ACC112 (cell line): ENCODE measurements around the gene STX8.

Experiments used
- H2AFZ ChIP-seq: fragments of 200-600 bp; sonication (generic); one replicate; pipeline ENCODE4 v1.6.0; 2017; ENCODE audit warnings: antibody characterized with exemption, low read length; ENCODE audit not compliant: unreplicated experiment
- H3K27ac ChIP-seq: fragments of 200-600 bp; sonication (generic); 2 replicates; pipeline ENCODE4 v1.5.1; 2014; ENCODE audit warnings: low read depth, mild to moderate bottlenecking, antibody characterized with exemption, low read length, moderate library complexity
- H3K27me3 ChIP-seq: fragments of 200-600 bp; sonication (generic); 2 replicates; pipeline ENCODE4 v1.6.1; 2014; ENCODE audit warnings: mild to moderate bottlenecking, antibody characterized with exemption, low read length, moderate library complexity, mixed read lengths; ENCODE audit not compliant: insufficient read depth
- H3K36me3 ChIP-seq: fragments of 200-600 bp; sonication (generic); 2 replicates; pipeline ENCODE4 v1.6.1; 2016; ENCODE audit warnings: mild to moderate bottlenecking, antibody characterized with exemption, low read length, moderate library complexity, mixed read lengths; ENCODE audit not compliant: insufficient read depth
- H3K4me1 ChIP-seq: fragments of 200-600 bp; sonication (generic); one replicate; pipeline ENCODE4 v1.6.1; 2016; ENCODE audit warnings: low read length, mixed read lengths; ENCODE audit not compliant: insufficient read depth, unreplicated experiment, control insufficient read depth
- H3K4me3 ChIP-seq: fragments of 200-600 bp; sonication (generic); 2 replicates; pipeline ENCODE4 v1.5.1; 2014; ENCODE audit warnings: mild to moderate bottlenecking, low read depth, low read length
- H3K79me2 ChIP-seq: fragments of 200-600 bp; sonication (generic); one replicate; pipeline ENCODE4 v1.6.0; 2016; ENCODE audit warnings: low read length; ENCODE audit not compliant: control insufficient read depth, unreplicated experiment, insufficient read depth

The STX8 gene

DNA sequence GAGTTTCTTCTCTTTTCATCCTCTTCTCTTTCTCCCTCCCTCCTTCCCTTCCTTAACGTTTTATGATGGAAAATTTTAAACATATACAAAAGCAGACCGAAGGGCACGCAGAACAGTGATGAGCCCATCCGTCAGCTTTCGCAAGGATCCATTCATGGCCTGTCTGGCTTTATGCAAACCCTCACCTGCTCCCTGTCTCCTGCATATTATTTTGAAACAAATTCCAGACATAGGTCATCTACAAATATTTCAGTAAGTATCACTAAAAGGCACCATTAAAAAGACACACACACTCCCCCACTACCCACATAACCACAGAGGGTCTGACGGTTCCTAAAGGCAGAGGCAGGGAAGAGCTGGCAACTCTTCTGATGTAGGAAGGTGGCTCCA lies 319.3 kb downstream of the STX8 start:
- H3K36me3 ChIP-seq: no peaks in the 10 kb centered on the region
- H3K27ac ChIP-seq: no peak overlapping the region
- no peak overlapping the region for H2AFZ ChIP-seq
- no peaks in the 10 kb centered on the region for H3K27me3 ChIP-seq
- H3K79me2 ChIP-seq: no peaks in the 10 kb centered on the region
- H3K4me3 ChIP-seq: no peak overlapping the region
- no peaks in the 10 kb centered on the region for H3K4me1 ChIP-seq

DNA sequence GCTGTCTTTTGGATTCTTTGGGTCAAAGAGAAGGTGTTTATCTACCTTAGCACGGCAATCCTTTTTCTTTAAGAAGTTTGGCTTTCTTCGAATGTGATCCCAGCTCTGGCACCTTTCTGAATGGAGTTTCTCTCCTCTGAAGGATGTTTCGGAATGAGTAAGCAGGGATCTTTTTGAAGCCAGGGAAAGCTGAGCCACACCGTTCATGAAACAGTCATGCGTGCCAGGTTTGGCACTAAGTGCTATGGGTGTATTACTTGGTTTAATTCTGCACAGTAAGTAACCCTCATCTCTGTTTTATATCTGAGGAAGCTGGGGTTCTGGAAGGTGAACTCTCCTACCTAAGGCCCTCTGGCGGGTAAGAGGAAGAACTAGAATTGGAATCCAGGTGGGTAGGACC lies 319.8 kb downstream of the STX8 start:
- Histone ChIP-seq H3K27ac (no peak overlapping the region), H3K4me3 (no peak overlapping the region), H3K4me1 (no peaks in the 10 kb centered on the region), H3K79me2 (no peaks in the 10 kb centered on the region), H3K36me3 (no peaks in the 10 kb centered on the region), H3K27me3 (no peaks in the 10 kb centered on the region), H2AFZ (no peak overlapping the region)

GRCh38 chr17:9254841-9255240 lies 320.8 kb downstream of the STX8 start:
- Histone ChIP-seq H3K79me2 (no peaks in the 10 kb centered on the region), H3K36me3 (no peaks in the 10 kb centered on the region), H3K4me3 (no peak overlapping the region), H3K27ac (no peak overlapping the region), H3K4me1 (no peaks in the 10 kb centered on the region), H3K27me3 (no peaks in the 10 kb centered on the region), H2AFZ (no peak overlapping the region)

- no peak overlapping the region for H3K4me3 ChIP-seq
- no peaks in the 10 kb centered on the region for H3K79me2 ChIP-seq
- no peaks in the 10 kb centered on the region for H3K36me3 ChIP-seq
- H3K27me3 ChIP-seq: no peaks in the 10 kb centered on the region
- H2AFZ ChIP-seq: no peak overlapping the region
- no peaks in the 10 kb centered on the region for H3K4me1 ChIP-seq
- no peak overlapping the region for H3K27ac ChIP-seq
Measured at GRCh38 chr17:9253308-9253707, 322.3 kb downstream of the STX8 start.

DNA sequence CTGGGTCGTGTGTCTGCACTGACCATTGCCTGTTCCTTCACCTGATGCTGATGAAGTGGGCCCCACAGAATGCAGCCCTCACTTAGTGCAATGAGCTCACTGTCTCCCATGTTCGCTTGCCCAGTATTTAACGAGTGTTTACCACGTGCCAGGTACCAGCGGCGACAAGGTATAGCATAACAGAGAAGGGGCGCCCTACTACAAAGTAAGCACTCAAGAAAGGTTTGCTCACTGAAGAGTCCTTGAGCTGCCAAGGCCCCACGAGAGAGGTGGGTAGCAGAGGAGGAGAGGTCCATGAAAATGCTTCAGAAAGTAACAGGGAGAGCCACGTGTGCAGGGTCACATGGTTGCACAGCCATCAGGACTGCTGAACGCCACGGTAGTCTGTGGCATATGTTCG lies 324.3 kb downstream of the STX8 start:
- no peaks in the 10 kb centered on the region for H3K36me3 ChIP-seq
- H3K4me3 ChIP-seq: no peak overlapping the region

GRCh38 chr17:9249245-9249953 lies 326.2 kb downstream of the STX8 start:
- Histone ChIP-seq H3K4me1 (no peaks in the 10 kb centered on the region), H2AFZ (no peak overlapping the region), H3K79me2 (no peaks in the 10 kb centered on the region), H3K36me3 (no peaks in the 10 kb centered on the region), H3K27me3 (no peaks in the 10 kb centered on the region), H3K27ac (no peak overlapping the region), H3K4me3 (no peak overlapping the region)

More for the DNA sequence above, 324.3 kb downstream of the STX8 start:
- Histone ChIP-seq H2AFZ (no peak overlapping the region), H3K27ac (no peak overlapping the region), H3K79me2 (no peaks in the 10 kb centered on the region), H3K4me1 (no peaks in the 10 kb centered on the region), H3K27me3 (no peaks in the 10 kb centered on the region)

- H2AFZ ChIP-seq: no peak overlapping the region
- H3K4me1 ChIP-seq: no peaks in the 10 kb centered on the region
- no peaks in the 10 kb centered on the region for H3K36me3 ChIP-seq
- H3K4me3 ChIP-seq: no peak overlapping the region
- no peaks in the 10 kb centered on the region for H3K79me2 ChIP-seq
- H3K27ac ChIP-seq: no peak overlapping the region
- no peaks in the 10 kb centered on the region for H3K27me3 ChIP-seq
Measured at GRCh38 chr17:9247401-9247938, 328.1 kb downstream of the STX8 start.

DNA sequence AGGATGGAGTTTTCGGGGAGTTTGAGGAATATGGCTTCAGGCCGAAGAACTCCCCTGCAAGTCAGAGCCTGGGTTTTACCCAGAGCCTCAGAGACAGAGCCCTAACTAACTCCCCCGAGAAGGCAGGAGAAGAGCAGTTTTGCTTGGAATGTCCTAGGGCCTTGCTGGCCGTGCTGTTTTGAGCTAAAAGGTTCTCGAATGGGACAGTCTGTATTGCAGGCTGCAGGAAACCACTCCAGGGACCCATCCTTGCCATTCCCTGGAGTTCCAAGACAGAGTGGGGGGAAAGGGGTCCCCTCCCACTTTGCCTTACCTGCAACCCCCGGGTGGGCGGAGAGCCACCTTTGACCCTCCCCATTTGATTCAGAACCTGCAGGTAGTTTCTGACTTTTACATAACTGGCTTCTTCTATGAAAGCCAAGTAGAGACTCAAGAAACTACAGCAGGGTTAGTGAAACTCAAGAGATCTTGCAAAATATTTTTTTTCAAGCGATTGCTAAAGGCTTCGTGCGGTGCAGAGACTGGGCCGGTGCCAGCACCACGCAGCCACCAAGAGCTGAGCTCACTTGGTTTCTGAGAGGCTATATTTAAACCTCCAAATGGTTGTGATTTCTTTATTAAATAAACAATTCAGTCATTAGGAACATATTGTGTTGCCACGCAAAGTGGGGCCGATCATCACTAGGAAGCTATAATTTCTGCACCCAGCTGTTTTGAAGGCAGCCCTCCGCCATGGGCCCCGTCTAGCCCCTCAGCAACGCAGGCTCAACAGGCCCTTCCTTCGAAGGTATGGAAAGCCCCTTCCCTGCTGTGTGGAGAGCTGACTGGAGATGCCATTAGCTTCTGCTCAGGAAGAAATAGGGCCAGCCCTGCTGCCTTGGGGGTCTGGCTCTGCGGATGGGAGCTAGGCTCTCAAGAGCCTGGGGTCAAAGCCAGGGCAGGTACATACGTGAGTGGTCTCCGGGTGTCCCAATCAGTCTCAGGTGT lies 331.3 kb downstream of the STX8 start:
- no peaks in the 10 kb centered on the region for H3K36me3 ChIP-seq
- peaks cover 10% of the 10 kb centered on the region for H3K4me1 ChIP-seq
- H3K79me2 ChIP-seq: no peaks in the 10 kb centered on the region
- no peak overlapping the region for H3K4me3 ChIP-seq
- H2AFZ ChIP-seq: no peak overlapping the region
- no peaks in the 10 kb centered on the region for H3K27me3 ChIP-seq
- H3K27ac ChIP-seq: no peak overlapping the region

GRCh38 chr17:9242983-9243382 lies 332.6 kb downstream of the STX8 start:
- Histone ChIP-seq H3K79me2 (no peaks in the 10 kb centered on the region), H3K27me3 (no peaks in the 10 kb centered on the region), H3K4me1 (peaks cover 10% of the 10 kb centered on the region), H3K4me3 (no peak overlapping the region), H3K27ac (no peak overlapping the region), H3K36me3 (no peaks in the 10 kb centered on the region), H2AFZ (no peak overlapping the region)

DNA sequence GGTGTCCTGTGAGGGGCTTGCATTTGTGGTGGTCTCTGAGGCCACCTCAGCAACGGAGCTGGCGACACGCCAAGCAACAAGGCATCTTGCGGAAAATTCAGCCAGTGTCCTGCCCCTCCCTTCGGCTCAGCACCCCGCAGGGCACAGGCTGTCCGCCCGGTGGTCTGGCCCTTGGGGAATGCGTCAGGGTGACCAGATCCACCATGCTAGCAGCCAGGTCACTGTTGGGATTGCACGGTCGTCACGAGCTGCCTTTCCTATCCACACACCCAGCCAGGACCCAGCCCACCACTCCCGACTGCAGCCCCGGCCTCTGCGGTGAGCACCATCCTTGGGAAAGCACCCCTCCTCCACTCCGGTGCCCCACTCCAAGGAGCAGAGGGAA lies 333.1 kb downstream of the STX8 start:
- H3K4me3 ChIP-seq: no peak overlapping the region
- H3K36me3 ChIP-seq: no peaks in the 10 kb centered on the region
- no peaks in the 10 kb centered on the region for H3K79me2 ChIP-seq
- H2AFZ ChIP-seq: no peak overlapping the region
- H3K4me1 ChIP-seq: peaks cover 10% of the 10 kb centered on the region
- no peaks in the 10 kb centered on the region for H3K27me3 ChIP-seq
- H3K27ac ChIP-seq: no peak overlapping the region
